Measurements from ENCODE around the gene FSHB.

GRCh38 chr11:30228323-30228884 is 2.4 kb upstream of the FSHB start:
- TF ChIP-seq ZNF121 (CRISPR knock-in tag; IDR thresholded peaks at IDR 0.05) (no peak), CTCF (IDR thresholded peaks at IDR 0.05) (no peak)
